GM19035 (cell line): ENCODE data around the gene CERS2.
"Not testable (repeated sequence)": the region's sequence is repeated elsewhere in the genome, so short reads cannot be mapped to it uniquely, and the experiment has no call there.

ENCODE experiments used
- ATAC-seq: cut with Tn5 transposase; IDR thresholded peaks from one replicate; pipeline ENCODE4 v1.9.1; 2021; ENCODE audit not compliant: unreplicated experiment

Gene CERS2

GRCh38 chr1:150971583-150972416 is 2.8 kb downstream of the CERS2 start:
- ATAC-seq = no peak

- no peak for ATAC-seq
Observed at GRCh38 chr1:150970808-150971582, 3.6 kb downstream of the CERS2 start.

- no peak for ATAC-seq
Observed at GRCh38 chr1:150969626-150970025, 5.0 kb downstream of the CERS2 start.

- no peak for ATAC-seq
Observed at GRCh38 chr1:150968491-150968890, 6.1 kb downstream of the CERS2 start.

GRCh38 chr1:150967936-150968335 is 6.7 kb downstream of the CERS2 start:
- no peak for ATAC-seq

GRCh38 chr1:150966011-150966410 is 8.6 kb downstream of the CERS2 start:
- ATAC-seq = no peak

- ATAC-seq = no peak
Observed at GRCh38 chr1:150965605-150966004, 9.0 kb downstream of the CERS2 start.

GRCh38 chr1:150964164-150964489 is 10.5 kb downstream of the CERS2 start:
- ATAC-seq = no peak

GRCh38 chr1:150963321-150964163 is 11.1 kb downstream of the CERS2 start:
- ATAC-seq = no peak

GRCh38 chr1:150961756-150962155 is 12.9 kb downstream of the CERS2 start:
- ATAC-seq = no peak

GRCh38 chr1:150960646-150961045 is 14.0 kb downstream of the CERS2 start:
- no peak for ATAC-seq

- ATAC-seq = no peak
Observed at GRCh38 chr1:150957666-150958065, 17.0 kb downstream of the CERS2 start.

- no peak for ATAC-seq
Observed at GRCh38 chr1:150955280-150955679, 19.4 kb downstream of the CERS2 start.

- ATAC-seq = no peak
Observed at GRCh38 chr1:150954708-150955107, 19.9 kb downstream of the CERS2 start.

- ATAC-seq = no peak
Observed at GRCh38 chr1:150944856-150945255, 29.8 kb downstream of the CERS2 start.

GRCh38 chr1:150931773-150932172 is 42.9 kb downstream of the CERS2 start:
- ATAC-seq = no peak

GRCh38 chr1:150928775-150929174 is 45.9 kb downstream of the CERS2 start:
- not testable (repeated sequence) for ATAC-seq

- no peak for ATAC-seq
Observed at GRCh38 chr1:150928286-150928685, 46.3 kb downstream of the CERS2 start.

- ATAC-seq = no peak
Observed at GRCh38 chr1:150927624-150928023, 47.0 kb downstream of the CERS2 start.

GRCh38 chr1:150926097-150926741 is 48.4 kb downstream of the CERS2 start, which contains the start of gene SETDB1:
TSS of gene SETDB1 (plus strand) at chr1:150926363. CDS start at chr1:150927715, 1,352 bp downstream.
- ATAC-seq = peak; percentile 92

- no peak for ATAC-seq
Observed at GRCh38 chr1:150925080-150925479, 49.6 kb downstream of the CERS2 start.
